ENCODE data around the gene FYTTD1.

FYTTD1 gene

DNA sequence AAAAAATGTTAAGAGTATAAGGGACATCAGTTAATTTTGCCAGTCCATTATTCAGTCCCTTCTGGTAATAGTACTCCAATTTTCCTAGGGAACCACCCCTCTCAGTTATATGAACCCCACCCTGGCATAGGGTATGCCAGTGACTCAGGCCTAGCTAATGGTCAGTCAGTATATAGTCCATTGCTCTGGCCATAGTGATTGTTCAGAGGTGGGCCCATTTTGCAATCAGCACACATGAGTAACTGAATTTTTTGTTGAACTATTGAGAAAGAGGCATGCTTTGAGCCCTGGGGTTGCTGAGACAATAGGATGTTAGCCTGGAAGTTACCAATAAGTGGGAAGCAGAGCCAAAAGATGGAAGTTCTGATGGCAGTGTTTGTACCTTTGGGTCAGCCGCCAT is 45.5 kb downstream of the FYTTD1 start:
- Histone ChIP-seq H3K36me3 (ENCODE audit: control insufficient read depth in 4 of 4, insufficient read depth in 4 of 4, low read length in 3 of 4) (no peaks in the 10 kb centered on the region), H3K27me3 (replicated peaks in 2 of 5; ENCODE audit: control insufficient read depth in 4 of 5, insufficient read depth in 5 of 5, low read length in 4 of 5) (no peaks in the 10 kb centered on the region), H3K4me3 (ENCODE audit: control insufficient read depth in 1 of 7, extremely low read depth in 1 of 7, insufficient read depth in 4 of 7, low read depth in 2 of 7, low read length in 6 of 7) (no peak overlapping the region), H3K9me3 (ENCODE audit: control extremely low read depth in 1 of 5, control insufficient read depth in 4 of 5, insufficient read depth in 2 of 5, low read depth in 1 of 5, low read length in 4 of 5) (no peaks in the 10 kb centered on the region), H3K27ac (ENCODE audit: insufficient read depth in 1 of 2, low read depth in 1 of 2, low read length in 2 of 2, poor library complexity in 1 of 2, severe bottlenecking in 2 of 2) (no peak overlapping the region), H3K4me1 (ENCODE audit: control extremely low read depth in 1 of 4, control insufficient read depth in 4 of 4, insufficient read depth in 4 of 4, low read length in 3 of 4) (peaks cover 9 to 26% (median 16%) of the 10 kb centered on the region in 4 experiments)
- ChIA-PET POLR2A (no interaction called here), CTCF (interaction anchor here (0.7 to 1.2 kb wide), 2 partner anchors 12 to 196 kb away, joined by 3 to 4 read pairs; no protein-coding TSS in a partner anchor)
- no CpG with 5 or more reads among the region's 1 CpG for WGBS (ENCODE audit: insufficient coverage)
- no peak for DNase-seq

DNA sequence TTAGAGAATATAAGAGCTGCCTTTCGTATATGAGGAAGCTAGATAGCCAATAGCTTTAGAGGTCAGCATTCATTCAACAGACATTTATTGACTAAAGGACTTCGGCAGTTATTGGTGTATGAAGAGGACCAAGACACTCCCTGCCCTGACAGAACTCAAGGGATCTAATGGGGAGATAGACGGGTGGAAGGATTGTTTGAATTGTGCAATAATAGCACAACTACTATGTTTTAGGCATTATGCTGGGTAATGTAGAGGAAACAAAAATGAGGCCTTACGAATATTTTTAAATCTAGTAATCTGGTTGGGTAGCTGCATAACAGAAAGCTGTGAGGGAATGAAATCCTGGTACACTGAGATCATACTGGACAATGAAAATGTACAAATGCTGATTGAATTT is 46.4 kb downstream of the FYTTD1 start:
- ChIA-PET POLR2A (no interaction called here), CTCF (interaction anchor here (0.7 to 1.2 kb wide), 4 partner anchors 13 to 197 kb away, joined by 3 to 4 read pairs (median 3); no protein-coding TSS in a partner anchor)
- no peak for DNase-seq
- H3K36me3 ChIP-seq (ENCODE audit: control insufficient read depth in 4 of 4, insufficient read depth in 4 of 4, low read length in 3 of 4): no peaks in the 10 kb centered on the region
- no peaks in the 10 kb centered on the region for H3K9me3 ChIP-seq (ENCODE audit: control extremely low read depth in 1 of 5, control insufficient read depth in 4 of 5, insufficient read depth in 2 of 5, low read depth in 1 of 5, low read length in 4 of 5)
- WGBS (ENCODE audit: insufficient coverage): 86% methylated on average over 4 of the region's 4 CpGs
- H3K27ac ChIP-seq (ENCODE audit: insufficient read depth in 1 of 2, low read depth in 1 of 2, low read length in 2 of 2, poor library complexity in 1 of 2, severe bottlenecking in 2 of 2): no peak overlapping the region
- no peak overlapping the region for H3K4me3 ChIP-seq (ENCODE audit: control insufficient read depth in 1 of 7, extremely low read depth in 1 of 7, insufficient read depth in 4 of 7, low read depth in 2 of 7, low read length in 6 of 7)
- H3K4me1 ChIP-seq (ENCODE audit: control extremely low read depth in 1 of 4, control insufficient read depth in 4 of 4, insufficient read depth in 4 of 4, low read length in 3 of 4): peaks cover 9 to 25% (median 15%) of the 10 kb centered on the region in 4 experiments
- H3K27me3 ChIP-seq (replicated peaks in 2 of 5; ENCODE audit: control insufficient read depth in 4 of 5, insufficient read depth in 5 of 5, low read length in 4 of 5): no peaks in the 10 kb centered on the region

DNA sequence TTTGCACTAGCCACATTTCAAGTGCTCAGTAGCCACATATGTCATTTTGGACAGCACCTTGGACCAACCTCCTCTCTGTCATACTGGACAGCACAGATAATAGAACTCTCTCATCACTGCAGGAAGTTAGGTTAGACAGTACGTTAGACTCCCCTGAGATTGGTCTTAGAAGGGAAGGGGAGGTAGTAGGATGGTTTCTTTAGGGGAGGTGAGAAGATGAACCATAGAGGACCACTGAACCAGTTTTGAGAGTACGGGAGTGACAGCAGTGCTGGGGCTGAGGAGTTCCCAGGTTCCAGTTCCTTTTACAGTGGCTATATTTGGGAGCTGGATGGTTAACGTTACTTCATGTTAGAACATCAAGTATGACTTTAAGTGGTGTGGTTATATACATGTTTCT is 49.2 kb downstream of the FYTTD1 start:
- H3K27me3 ChIP-seq (replicated peaks in 2 of 5; ENCODE audit: control insufficient read depth in 4 of 5, insufficient read depth in 5 of 5, low read length in 4 of 5): no peaks in the 10 kb centered on the region
- H3K36me3 ChIP-seq (ENCODE audit: control insufficient read depth in 4 of 4, insufficient read depth in 4 of 4, low read length in 3 of 4): no peaks in the 10 kb centered on the region
- peaks cover 0 to 25% (median 13%) of the 10 kb centered on the region in 4 experiments for H3K4me1 ChIP-seq (ENCODE audit: control extremely low read depth in 1 of 4, control insufficient read depth in 4 of 4, insufficient read depth in 4 of 4, low read length in 3 of 4)
- H3K4me3 ChIP-seq (ENCODE audit: control insufficient read depth in 1 of 7, extremely low read depth in 1 of 7, insufficient read depth in 4 of 7, low read depth in 2 of 7, low read length in 6 of 7): no peak overlapping the region
- DNase-seq: no peak
- 100% methylated on average over 1 of the region's 3 CpGs for WGBS (ENCODE audit: insufficient coverage)
- H3K27ac ChIP-seq (ENCODE audit: insufficient read depth in 1 of 2, low read depth in 1 of 2, low read length in 2 of 2, poor library complexity in 1 of 2, severe bottlenecking in 2 of 2): peak overlapping the region in 1 of 2 experiments; percentile 56
- ChIA-PET POLR2A (no interaction called here), CTCF (interaction anchor here (5.5 kb wide), 1 partner anchor 9 kb away, joined by 26 read pairs; the partner anchor contains the start of gene LRCH3)
- H3K9me3 ChIP-seq (ENCODE audit: control extremely low read depth in 1 of 5, control insufficient read depth in 4 of 5, insufficient read depth in 2 of 5, low read depth in 1 of 5, low read length in 4 of 5): no peaks in the 10 kb centered on the region

DNA sequence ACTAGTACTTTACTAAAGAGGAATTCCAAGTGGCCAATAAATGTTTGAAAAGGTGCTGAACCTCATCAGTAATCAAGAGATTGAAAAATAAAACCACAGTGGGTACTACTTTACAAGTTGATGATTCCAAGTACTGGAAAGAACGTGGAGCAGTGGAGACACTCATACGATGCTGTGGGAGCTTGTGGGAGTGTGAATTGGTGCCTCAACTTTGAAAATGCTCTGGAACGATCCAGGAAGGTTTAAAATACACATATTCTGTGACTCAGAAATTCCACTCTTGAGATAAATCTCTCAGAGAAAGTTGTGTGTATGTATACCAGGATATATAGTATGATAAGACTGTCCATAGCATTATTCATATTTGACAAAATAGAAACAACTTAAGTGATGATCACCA is 50.7 kb downstream of the FYTTD1 start:
- CTCF ChIA-PET: interaction anchor here (1.1 to 5.5 kb wide), 4 partner anchors 10 to 200 kb away, joined by 3 to 26 read pairs (median 6); partner anchors contain the start of gene LRCH3
- WGBS (ENCODE audit: insufficient coverage): no CpG with 5 or more reads among the region's 3 CpGs
- no peaks in the 10 kb centered on the region for H3K36me3 ChIP-seq (ENCODE audit: control insufficient read depth in 4 of 4, insufficient read depth in 4 of 4, low read length in 3 of 4)
- H3K9me3 ChIP-seq (ENCODE audit: control extremely low read depth in 1 of 5, control insufficient read depth in 4 of 5, insufficient read depth in 2 of 5, low read depth in 1 of 5, low read length in 4 of 5): no peaks in the 10 kb centered on the region
- H3K4me1 ChIP-seq (ENCODE audit: control extremely low read depth in 1 of 4, control insufficient read depth in 4 of 4, insufficient read depth in 4 of 4, low read length in 3 of 4): peaks cover 0 to 25% (median 11%) of the 10 kb centered on the region in 4 experiments
- H3K27me3 ChIP-seq (replicated peaks in 2 of 5; ENCODE audit: control insufficient read depth in 4 of 5, insufficient read depth in 5 of 5, low read length in 4 of 5): no peaks in the 10 kb centered on the region
- H3K4me3 ChIP-seq (ENCODE audit: control insufficient read depth in 1 of 7, extremely low read depth in 1 of 7, insufficient read depth in 4 of 7, low read depth in 2 of 7, low read length in 6 of 7): no peak overlapping the region
- POLR2A ChIA-PET: interaction anchor here (1.1 kb wide), 1 partner anchor 9 kb away, joined by 3 read pairs; the partner anchor contains the start of gene LRCH3
- DNase-seq: no peak
- H3K27ac ChIP-seq (ENCODE audit: insufficient read depth in 1 of 2, low read depth in 1 of 2, low read length in 2 of 2, poor library complexity in 1 of 2, severe bottlenecking in 2 of 2): no peak overlapping the region

DNA sequence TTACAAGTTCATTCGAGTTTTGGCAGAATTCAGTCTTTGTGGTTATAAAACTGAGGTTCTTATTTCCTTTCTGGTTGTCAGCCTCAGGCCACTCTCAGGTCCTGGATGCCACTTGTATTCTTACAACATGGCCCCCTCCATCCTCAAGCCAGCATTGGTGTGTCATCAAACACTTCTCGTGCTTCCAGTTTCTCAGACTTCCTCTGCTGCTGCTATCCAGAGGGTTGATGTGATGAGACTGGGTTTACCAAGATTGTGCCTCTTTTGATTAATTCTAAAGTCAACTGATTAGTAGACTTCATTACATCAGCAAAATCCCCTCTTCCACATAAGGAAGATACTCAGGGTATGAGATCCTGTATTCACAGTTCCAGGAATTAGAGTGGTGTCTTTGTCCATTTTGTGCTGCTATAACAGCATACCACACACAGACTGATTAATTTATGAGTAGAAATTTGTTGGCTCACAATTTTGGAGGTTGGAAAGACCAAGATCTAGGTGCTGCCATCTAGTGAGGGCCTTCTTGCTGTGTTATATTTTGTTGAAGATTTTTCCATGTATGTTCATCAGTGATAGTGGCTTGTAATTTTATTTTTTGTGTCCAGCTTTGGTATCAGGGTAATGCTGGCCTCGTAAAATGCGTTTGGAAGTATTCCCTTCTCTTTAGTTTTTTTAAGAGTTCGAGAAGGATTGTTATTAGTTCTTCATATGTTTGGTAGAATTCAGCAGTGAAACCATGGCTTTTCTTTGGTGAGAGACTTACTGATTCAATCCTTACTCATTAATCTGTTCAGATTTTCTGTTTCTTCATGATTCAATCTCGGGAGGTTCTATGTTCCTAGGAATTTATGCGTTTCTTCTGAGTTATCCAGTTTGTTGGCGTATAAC is 52.5 kb downstream of the FYTTD1 start:
- Histone ChIP-seq H3K4me3 (ENCODE audit: control insufficient read depth in 1 of 7, extremely low read depth in 1 of 7, insufficient read depth in 4 of 7, low read depth in 2 of 7, low read length in 6 of 7) (peak overlapping the region in 2 of 7 experiments; percentile 14 to 45), H3K36me3 (ENCODE audit: control insufficient read depth in 4 of 4, insufficient read depth in 4 of 4, low read length in 3 of 4) (no peaks in the 10 kb centered on the region), H3K4me1 (ENCODE audit: control extremely low read depth in 1 of 4, control insufficient read depth in 4 of 4, insufficient read depth in 4 of 4, low read length in 3 of 4) (peaks cover 0 to 25% (median 11%) of the 10 kb centered on the region in 4 experiments), H3K27ac (ENCODE audit: insufficient read depth in 1 of 2, low read depth in 1 of 2, low read length in 2 of 2, poor library complexity in 1 of 2, severe bottlenecking in 2 of 2) (peak overlapping the region in 1 of 2 experiments; percentile 29), H3K27me3 (replicated peaks in 2 of 5; ENCODE audit: control insufficient read depth in 4 of 5, insufficient read depth in 5 of 5, low read length in 4 of 5) (no peaks in the 10 kb centered on the region), H3K9me3 (ENCODE audit: control extremely low read depth in 1 of 5, control insufficient read depth in 4 of 5, insufficient read depth in 2 of 5, low read depth in 1 of 5, low read length in 4 of 5) (no peaks in the 10 kb centered on the region)
- CTCF ChIA-PET: interaction anchor here (0.6 to 5.5 kb wide), 8 partner anchors 8 to 202 kb away, joined by 3 to 26 read pairs (median 4); partner anchors contain the start of gene LRCH3
- POLR2A ChIA-PET: no interaction called here
- 80% methylated on average over 5 of the region's 8 CpGs for WGBS (ENCODE audit: insufficient coverage)
- peak; percentile 57 to 85 (median 73) for DNase-seq

DNA sequence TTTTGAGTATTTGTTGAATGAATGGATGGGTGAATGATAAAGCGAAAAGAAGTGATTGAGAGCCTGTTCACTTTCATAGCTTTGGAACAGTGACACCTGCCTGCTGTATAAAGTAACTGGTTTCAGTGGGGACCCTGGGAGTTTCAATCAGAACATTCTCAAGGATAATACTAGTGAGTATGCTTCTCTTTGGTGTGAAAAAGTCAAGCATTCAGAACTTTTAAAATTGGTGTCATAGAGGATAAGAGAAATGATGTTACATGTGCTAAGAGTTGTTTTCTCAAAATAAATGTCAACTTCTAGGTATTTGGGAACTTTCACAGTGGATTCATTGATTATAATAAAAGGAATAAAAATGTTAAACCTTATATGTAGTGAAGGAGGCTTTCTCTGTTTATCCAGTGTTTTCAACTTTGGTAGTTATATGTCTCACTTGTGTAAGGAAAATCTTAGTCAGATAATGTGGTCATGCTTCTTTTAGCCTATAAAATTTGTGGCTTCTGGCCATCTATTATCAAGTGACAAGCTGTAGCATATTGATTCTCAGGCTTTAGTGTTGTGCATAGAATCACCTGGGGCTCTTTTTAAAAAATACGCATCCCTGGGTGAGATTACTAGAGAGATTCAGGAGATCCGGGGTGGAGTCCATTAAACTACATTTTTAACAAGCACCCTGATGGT is 53.2 kb downstream of the FYTTD1 start:
- Histone ChIP-seq H3K4me1 (ENCODE audit: control extremely low read depth in 1 of 4, control insufficient read depth in 4 of 4, insufficient read depth in 4 of 4, low read length in 3 of 4) (peaks cover 0 to 22% (median 10%) of the 10 kb centered on the region in 4 experiments), H3K27me3 (replicated peaks in 2 of 5; ENCODE audit: control insufficient read depth in 4 of 5, insufficient read depth in 5 of 5, low read length in 4 of 5) (no peaks in the 10 kb centered on the region), H3K9me3 (ENCODE audit: control extremely low read depth in 1 of 5, control insufficient read depth in 4 of 5, insufficient read depth in 2 of 5, low read depth in 1 of 5, low read length in 4 of 5) (no peaks in the 10 kb centered on the region), H3K27ac (ENCODE audit: insufficient read depth in 1 of 2, low read depth in 1 of 2, low read length in 2 of 2, poor library complexity in 1 of 2, severe bottlenecking in 2 of 2) (no peak overlapping the region), H3K4me3 (ENCODE audit: control insufficient read depth in 1 of 7, extremely low read depth in 1 of 7, insufficient read depth in 4 of 7, low read depth in 2 of 7, low read length in 6 of 7) (no peak overlapping the region), H3K36me3 (ENCODE audit: control insufficient read depth in 4 of 4, insufficient read depth in 4 of 4, low read length in 3 of 4) (no peaks in the 10 kb centered on the region)
- POLR2A ChIA-PET: interaction anchor here (0.7 kb wide), 1 partner anchor 24 kb away, joined by 3 read pairs; no protein-coding TSS in a partner anchor
- peak; percentile 19 to 43 (median 40) for DNase-seq
- CTCF ChIA-PET: interaction anchor here (0.6 to 5.5 kb wide), 6 partner anchors 9 to 129 kb away, joined by 3 to 26 read pairs (median 6); partner anchors contain the start of gene LRCH3
- 100% methylated on average over 2 of the region's 3 CpGs for WGBS (ENCODE audit: insufficient coverage)

Data from common myeloid progenitor, CD34-positive (primary cell).